A673 (cell line): Measurements from ENCODE around the gene PRDM1. TPM values are rescaled to one million over a fixed set of nuclear protein-coding genes. Genes with fewer than 3 reads are reported as not detected.
A peak's percentile ranks its signal among the peaks of the same experiment; 100 is the strongest.

Source experiments
- BruUV-seq: library from RNA; stranded (reverse); fragments of 400-500 nt; replicated peaks from 2 replicates; lab custom pipeline; 2021; lab: Mats Ljungman, UMichigan
- CTCF ChIA-PET: fragments of 300-600 bp; sonication (Branson Sonifier 250); formaldehyde crosslinking; loops from one replicate; lab custom pipeline; 2022; ENCODE audit warnings: antibody characterized with exemption; lab: Charles Lee
- POLR2A ChIA-PET: fragments of 300-600 bp; sonication (Branson Sonifier 250); formaldehyde crosslinking; loops from one replicate; lab custom pipeline; 2022; ENCODE audit warnings: antibody characterized with exemption; ENCODE audit not compliant: low non-redundant PET; lab: Charles Lee
- DNase-seq: peaks from one replicate; pipeline ENCODE4 v3.0.0-alpha.2; 2015; ENCODE audit warnings: low spot score
- H3K27ac ChIP-seq: fragments of 200-600 bp; sonication (generic); 2 replicates; pipeline ENCODE4 v1.5.1; 2016; ENCODE audit warnings: mixed run types, low read depth, mild to moderate bottlenecking, mixed read lengths, antibody characterized with exemption, low read length; ENCODE audit not compliant: poor library complexity, severe bottlenecking
- H3K27me3 ChIP-seq: fragments of 200-600 bp; sonication (generic); replicated peaks from 2 replicates; pipeline ENCODE4 v1.6.1; 2017; ENCODE audit warnings: mixed run types, low read depth, mild to moderate bottlenecking, mixed read lengths, antibody characterized with exemption, low read length; ENCODE audit not compliant: insufficient read depth, poor library complexity
- H3K36me3 ChIP-seq: fragments of 200-600 bp; sonication (generic); 2 replicates; pipeline ENCODE4 v1.6.1; 2016; ENCODE audit warnings: mixed run types, mild to moderate bottlenecking, mixed read lengths, antibody characterized with exemption, low read length; ENCODE audit not compliant: insufficient read depth, poor library complexity, severe bottlenecking
- H3K4me1 ChIP-seq: fragments of 200-600 bp; sonication (generic); 2 replicates; pipeline ENCODE4 v1.6.1; 2017; ENCODE audit warnings: mixed run types, mild to moderate bottlenecking, mixed read lengths, antibody characterized with exemption, low read length; ENCODE audit not compliant: insufficient read depth, poor library complexity, severe bottlenecking
- H3K4me3 ChIP-seq: fragments of 200-600 bp; sonication (generic); 2 replicates; pipeline ENCODE4 v1.5.1; 2016; ENCODE audit warnings: low read depth, mixed run types, mild to moderate bottlenecking, mixed read lengths, low read length; ENCODE audit not compliant: poor library complexity, severe bottlenecking
- H3K9me3 ChIP-seq: fragments of 200-600 bp; sonication (generic); 2 replicates; pipeline ENCODE4 v1.6.1; 2016; ENCODE audit warnings: mixed run types, low read depth, mild to moderate bottlenecking, mixed read lengths, antibody characterized with exemption, low read length; ENCODE audit not compliant: poor library complexity, severe bottlenecking
- CTCF ChIP-seq: fragments of 300-800, 200-600 bp; sonication (generic); conservative IDR thresholded peaks from 2 replicates; pipeline ENCODE4 v1.5.1; 2017; ENCODE audit warnings: low read depth, mild to moderate bottlenecking, antibody characterized with exemption, low read length, moderate library complexity, mixed read lengths
- EZH2 ChIP-seq: fragments of 200-600 bp; sonication (generic); IDR thresholded peaks from 2 replicates; pipeline ENCODE4 v1.6.1; 2017; ENCODE audit warnings: borderline replicate concordance, low read depth, mild to moderate bottlenecking, mixed read lengths, antibody characterized with exemption, low read length; ENCODE audit not compliant: poor library complexity, severe bottlenecking
- intact Hi-C: fragments of 100-400 bp; cut with micrococcal nuclease; formaldehyde crosslinking; loops from one replicate; pipeline ENCODE4 v1.10.0; 2022; ENCODE audit not compliant: unreplicated experiment
- total RNA-seq: library from RNA; stranded (reverse); gene quantifications from 2 replicates; pipeline ENCODE4 v1.2.3, GENCODE V29; 2021

Gene PRDM1
- total RNA-seq, 1 experiment from 2014 or later = not detected

- peaks cover 11% of the 10 kb centered on the region for H3K4me1 ChIP-seq
- POLR2A ChIA-PET = no interaction called here
- no peak overlapping the region for H3K4me3 ChIP-seq
- intact Hi-C loops = no loop called here
- H3K36me3 ChIP-seq = no peaks in the 10 kb centered on the region
- no peak for DNase-seq
- TF ChIP-seq CTCF = no peak
- TF ChIP-seq EZH2 = no peak
- no peak overlapping the region for H3K27ac ChIP-seq
- CTCF ChIA-PET = no interaction called here
- no peaks in the 10 kb centered on the region for H3K27me3 ChIP-seq
- no TSS peak for BruUV-seq
- no peaks in the 10 kb centered on the region for H3K9me3 ChIP-seq
These were observed 37.8 kb upstream of the PRDM1 start for GRCh38 chr6:106048336-106048735.

GRCh38 chr6:106050538-106050937 is 35.6 kb upstream of the PRDM1 start:
- CTCF ChIA-PET = interaction anchor here (0.5 kb wide), 1 partner anchor 41 kb away, joined by 8 read pairs; no protein-coding TSS in a partner anchor
- H3K36me3 ChIP-seq = no peaks in the 10 kb centered on the region
- no peaks in the 10 kb centered on the region for H3K9me3 ChIP-seq
- no TSS peak for BruUV-seq
- no peak overlapping the region for H3K4me3 ChIP-seq
- TF ChIP-seq CTCF = no peak
- TF ChIP-seq EZH2 = no peak
- POLR2A ChIA-PET = no interaction called here
- peaks cover 11% of the 10 kb centered on the region for H3K4me1 ChIP-seq
- DNase-seq = no peak
- intact Hi-C loops = no loop called here
- H3K27me3 ChIP-seq = no peaks in the 10 kb centered on the region
- H3K27ac ChIP-seq = no peak overlapping the region

- Histone ChIP-seq H3K27me3 (no peaks in the 10 kb centered on the region), H3K4me1 (peaks cover 15% of the 10 kb centered on the region), H3K4me3 (no peak overlapping the region), H3K36me3 (no peaks in the 10 kb centered on the region), H3K9me3 (no peaks in the 10 kb centered on the region), H3K27ac (no peak overlapping the region)
- CTCF ChIA-PET = no interaction called here
- BruUV-seq = no TSS peak
- intact Hi-C loops = no loop called here
- POLR2A ChIA-PET = no interaction called here
- TF ChIP-seq EZH2 (no peak), CTCF (no peak)
- peak; percentile 64 for DNase-seq
These were observed 34.9 kb upstream of the PRDM1 start for GRCh38 chr6:106051226-106051625.
